Measurements from ENCODE around the gene C20orf141.
"Not testable (repeated sequence)": the region's sequence is repeated elsewhere in the genome, so short reads cannot be mapped to it uniquely, and the experiment has no call there.

DNA sequence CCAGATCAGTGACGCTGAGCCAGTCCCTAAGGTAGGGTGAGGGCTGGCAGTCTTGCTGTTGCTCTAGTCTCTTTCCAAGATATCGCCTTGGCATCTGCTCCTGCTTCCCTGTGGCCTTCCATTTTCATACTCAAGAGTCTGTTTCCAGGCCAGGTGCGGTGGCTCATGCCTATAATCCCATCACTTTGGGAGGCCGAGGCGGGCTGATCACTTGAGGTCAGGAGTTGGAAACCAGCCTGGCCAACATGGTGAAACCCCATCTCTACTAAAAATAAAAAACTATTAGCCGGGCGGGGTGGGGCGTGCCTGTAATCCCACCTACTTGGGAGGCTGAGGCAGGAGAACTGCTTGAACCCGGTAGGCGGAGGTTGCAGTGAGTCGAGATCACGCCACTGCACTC is 44.7 kb upstream of the C20orf141 start:
- TF ChIP-seq, protein P1, sequence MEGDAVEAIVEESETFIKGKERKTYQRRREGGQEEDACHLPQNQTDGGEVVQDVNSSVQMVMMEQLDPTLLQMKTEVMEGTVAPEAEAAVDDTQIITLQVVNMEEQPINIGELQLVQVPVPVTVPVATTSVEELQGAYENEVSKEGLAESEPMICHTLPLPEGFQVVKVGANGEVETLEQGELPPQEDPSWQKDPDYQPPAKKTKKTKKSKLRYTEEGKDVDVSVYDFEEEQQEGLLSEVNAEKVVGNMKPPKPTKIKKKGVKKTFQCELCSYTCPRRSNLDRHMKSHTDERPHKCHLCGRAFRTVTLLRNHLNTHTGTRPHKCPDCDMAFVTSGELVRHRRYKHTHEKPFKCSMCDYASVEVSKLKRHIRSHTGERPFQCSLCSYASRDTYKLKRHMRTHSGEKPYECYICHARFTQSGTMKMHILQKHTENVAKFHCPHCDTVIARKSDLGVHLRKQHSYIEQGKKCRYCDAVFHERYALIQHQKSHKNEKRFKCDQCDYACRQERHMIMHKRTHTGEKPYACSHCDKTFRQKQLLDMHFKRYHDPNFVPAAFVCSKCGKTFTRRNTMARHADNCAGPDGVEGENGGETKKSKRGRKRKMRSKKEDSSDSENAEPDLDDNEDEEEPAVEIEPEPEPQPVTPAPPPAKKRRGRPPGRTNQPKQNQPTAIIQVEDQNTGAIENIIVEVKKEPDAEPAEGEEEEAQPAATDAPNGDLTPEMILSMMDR (IDR thresholded peaks at IDR 0.05; ENCODE audit: insufficient read depth, low read depth, low read length): not testable (repeated sequence)
- TF ChIP-seq EZH2 (IDR thresholded peaks at IDR 0.05; ENCODE audit: insufficient read depth, low read length): not testable (repeated sequence)
